HepG2 (cell line): Measurements from ENCODE around the gene GALNT9. TPM values are rescaled to one million over a fixed set of nuclear protein-coding genes. Genes with fewer than 3 reads are reported as not detected.

Experiments
- ATAC-seq: fragments of 200-7000 bp; cut with Tn5 transposase; 3 replicates; pipeline ENCODE4 v1.9.1; 2020; ENCODE audit warnings: mild to moderate bottlenecking, moderate library complexity
- BruUV-seq: library from RNA; stranded (reverse); fragments of 400-500 nt; replicated peaks from 2 replicates; lab custom pipeline; 2021; lab: Mats Ljungman, UMichigan
- CTCF ChIA-PET: fragments of 300-600 bp; formaldehyde crosslinking; extraction: SDS; loops from one replicate; lab custom pipeline; 2021; ENCODE audit warnings: low total read pairs, inconsistent platforms, low intra/inter-chr PET ratio; lab: Yijun Ruan, JAX
- POLR2A ChIA-PET: fragments of 350-600 bp; sonication (Branson Sonifier 250); formaldehyde crosslinking; loops from one replicate; lab custom pipeline; 2020; ENCODE audit warnings: antibody characterized with exemption, inconsistent platforms; lab: Yijun Ruan, JAX
- DNase-seq: peaks from one replicate; pipeline ENCODE4 v3.0.0-alpha.2; 2015; ENCODE audit warnings: low spot score
- FAIRE-seq: peaks from 3 replicates; lab custom pipeline; 2011; peaks lifted over from hg19 to GRCh38; lab: Jason Lieb, UNC
- H2AFZ ChIP-seq: one replicate; pipeline ENCODE4 v1.6.1; 2011; ENCODE audit warnings: low read length, inconsistent platforms
- H3K27ac ChIP-seq: fragments of 300-600 bp; 3 replicates; pipeline ENCODE4 v1.8.0; 2011; ENCODE audit warnings: mixed run types, mild to moderate bottlenecking, mixed read lengths, low read length, inconsistent platforms; ENCODE audit not compliant: insufficient read depth; ENCODE audit errors: extremely low read length
- H3K27me3 ChIP-seq, 2 experiments: fragments of 200-600 bp in 1 of 2; 2 replicates in 1 of 2; 3 replicates in 1 of 2; pipeline versions ENCODE4 v1.6.0 to v1.8.0; 2011; ENCODE audit warnings: low read length in 2 of 2, mild to moderate bottlenecking in 2 of 2, moderate library complexity in 2 of 2, inconsistent platforms in 1 of 2; ENCODE audit not compliant: insufficient read depth in 2 of 2, control insufficient read depth in 1 of 2
- H3K36me3 ChIP-seq, 2 experiments: fragments of 200-600 bp in 1 of 2; replicated peaks in 1 of 2; 2 replicates in 1 of 2; 3 replicates in 1 of 2; pipeline versions ENCODE4 v1.5.1 to v1.8.0; 2011; ENCODE audit warnings: low read length in 2 of 2, inconsistent platforms in 1 of 2; ENCODE audit not compliant: insufficient read depth in 2 of 2, control insufficient read depth in 1 of 2
- H3K4me1 ChIP-seq: 2 replicates; pipeline ENCODE4 v1.5.1; 2012; ENCODE audit warnings: low read length, inconsistent platforms; ENCODE audit not compliant: insufficient read depth
- H3K4me2 ChIP-seq: 2 replicates; pipeline ENCODE4 v1.6.0; 2011; ENCODE audit warnings: low read depth, low read length, inconsistent platforms
- H3K4me3 ChIP-seq, 3 experiments: fragments of 200-600 bp in 1 of 3; sonication (generic), shearing (Covaris generic) in 1 of 3; replicated peaks in 1 of 3; 2 replicates each; pipeline ENCODE4 v1.5.1; 2011 to 2016; ENCODE audit warnings: low read length in 3 of 3, inconsistent platforms in 2 of 3, low read depth in 2 of 3, mild to moderate bottlenecking in 2 of 3, control low read depth in 1 of 3, mixed read lengths in 1 of 3; ENCODE audit not compliant: insufficient read depth in 1 of 3
- H3K79me2 ChIP-seq: one replicate; pipeline ENCODE4 v1.6.1; 2011; ENCODE audit warnings: low read length, inconsistent platforms; ENCODE audit not compliant: insufficient read depth
- H3K9ac ChIP-seq: 2 replicates; pipeline ENCODE4 v1.6.0; 2011; ENCODE audit warnings: mild to moderate bottlenecking, low read depth, low read length, inconsistent platforms; ENCODE audit not compliant: insufficient read depth
- H3K9me3 ChIP-seq: 2 replicates; pipeline ENCODE4 v1.5.1; 2012; ENCODE audit warnings: mild to moderate bottlenecking, low read length
- H4K20me1 ChIP-seq: 2 replicates; pipeline ENCODE4 v1.6.0; 2011; ENCODE audit warnings: inconsistent platforms, mild to moderate bottlenecking, low read length, moderate library complexity; ENCODE audit not compliant: insufficient read depth
- IRF2 ChIP-seq: IDR thresholded peaks from 2 replicates; pipeline ENCODE4 v1.6.1; 2018; ENCODE audit warnings: missing genetic modification reagents, missing compliant biosample characterization
- ISL2 ChIP-seq: sonication (generic); formaldehyde crosslinking; IDR thresholded peaks from 2 replicates; pipeline ENCODE4 v1.5.0; 2020; ENCODE audit warnings: missing genetic modification reagents
- SMYD3 ChIP-seq: sonication (generic); formaldehyde crosslinking; IDR thresholded peaks from 2 replicates; pipeline ENCODE4 v1.8.1; 2023; ENCODE audit warnings: mild to moderate bottlenecking, missing genetic modification reagents
- ZFP37 ChIP-seq: sonication (generic); formaldehyde crosslinking; IDR thresholded peaks from 2 replicates; pipeline ENCODE4 v1.4.0; 2020; ENCODE audit warnings: missing genetic modification reagents, borderline replicate concordance
- ZKSCAN5 ChIP-seq: sonication (generic); formaldehyde crosslinking; IDR thresholded peaks from 2 replicates; pipeline ENCODE4 v1.5.1; 2020; ENCODE audit warnings: mild to moderate bottlenecking, missing genetic modification reagents
- ZMYM3 ChIP-seq: sonication (generic); formaldehyde crosslinking; IDR thresholded peaks from 2 replicates; pipeline ENCODE4 v1.5.1; 2020; ENCODE audit warnings: mild to moderate bottlenecking, missing genetic modification reagents
- ZNF136 ChIP-seq: sonication (generic); formaldehyde crosslinking; IDR thresholded peaks from 2 replicates; pipeline ENCODE4 v1.8.1; 2022; ENCODE audit warnings: low read depth, mild to moderate bottlenecking, moderate library complexity, missing genetic modification reagents
- ZNF496 ChIP-seq: sonication (generic); formaldehyde crosslinking; IDR thresholded peaks from 2 replicates; pipeline ENCODE4 v1.8.1; 2023; ENCODE audit warnings: mild to moderate bottlenecking, moderate library complexity, missing genetic modification reagents; ENCODE audit not compliant: insufficient replicate concordance
- ZNF572 ChIP-seq: sonication (generic); formaldehyde crosslinking; IDR thresholded peaks from 2 replicates; pipeline ENCODE4 v1.5.1; 2020; ENCODE audit warnings: mild to moderate bottlenecking, missing genetic modification reagents
- ZNF652 ChIP-seq: IDR thresholded peaks from 2 replicates; pipeline ENCODE4 v1.6.1; 2016; ENCODE audit warnings: low read depth, borderline replicate concordance
- ZNF670 ChIP-seq: sonication (generic); formaldehyde crosslinking; IDR thresholded peaks from 2 replicates; pipeline ENCODE4 v1.8.0; 2022; ENCODE audit warnings: mild to moderate bottlenecking, missing genetic modification reagents, borderline replicate concordance
- ZNF703 ChIP-seq: sonication (generic); formaldehyde crosslinking; IDR thresholded peaks from 2 replicates; pipeline ENCODE4 v1.5.1; 2020; ENCODE audit warnings: missing genetic modification reagents, mild to moderate bottlenecking, moderate library complexity, borderline replicate concordance
- WGBS: methylation state at CpG from one replicate; pipeline ENCODE4 v1.1.6; 2017; ENCODE audit warnings: low lambda C conversion rate; 5-methylcytosine and 5-hydroxymethylcytosine counted together
- in situ Hi-C: cut with HindIII; loops from 2 replicates; pipeline ENCODE4 v1.10.0; 2017; ENCODE audit warnings: low pct_unique_long_range_greater_than_20kb; ENCODE audit not compliant: extremely low pct_ligation_motif_present
- intact Hi-C: fragments of 100-400 bp; cut with micrococcal nuclease; formaldehyde crosslinking; loops from one replicate; pipeline ENCODE4 v1.10.0; 2022; ENCODE audit not compliant: unreplicated experiment
- polyA plus RNA-seq, 8 experiments: library from polyadenylated mRNA; depleted of rRNA in 3 of 8; stranded (reverse) in 7 of 8; unstranded in 1 of 8; fragments of >200 nt; fragmentation: Illumina TruSeq in 4 of 8; extraction: Trizol in 4 of 8; gene quantifications; 2 replicates each; pipeline versions ENCODE4 v1.2.1 to v1.2.3, GENCODE V29; 2011 to 2016; ENCODE audit warnings: low read depth in 4 of 8, missing spikeins in 1 of 8, mixed read lengths in 1 of 8; ENCODE audit not compliant: insufficient read depth in 1 of 8
- total RNA-seq, 5 experiments: library from RNA; depleted of rRNA; stranded (reverse); fragments of >200 nt; fragmentation: Illumina TruSeq; extraction: Trizol; gene quantifications; 2 replicates each; pipeline ENCODE4 v1.2.3, GENCODE V29; 2016; ENCODE audit warnings: low read depth in 1 of 5
- TF ChIP-seq, protein P1 (sequence below): sonication (generic); formaldehyde crosslinking; IDR thresholded peaks from 2 replicates; pipeline ENCODE4 v1.4.0; 2020; ENCODE audit warnings: missing genetic modification reagents, mild to moderate bottlenecking, borderline replicate concordance
- TF ChIP-seq, protein P2 (sequence below): sonication (generic); formaldehyde crosslinking; IDR thresholded peaks from 2 replicates; pipeline ENCODE4 v1.4.0; 2020; ENCODE audit warnings: mild to moderate bottlenecking, missing genetic modification reagents
- TF ChIP-seq, protein P3 (sequence below): sonication (generic); formaldehyde crosslinking; IDR thresholded peaks from 2 replicates; pipeline ENCODE4 v1.4.0; 2020; ENCODE audit warnings: missing genetic modification reagents, borderline replicate concordance

Gene GALNT9
- total and polyA plus RNA-seq, 2 of the 13 experiments (the other 11 are each of a cell fraction or from before 2014, with no cell fraction given), result 0.04 TPM; not detected in 1

DNA sequence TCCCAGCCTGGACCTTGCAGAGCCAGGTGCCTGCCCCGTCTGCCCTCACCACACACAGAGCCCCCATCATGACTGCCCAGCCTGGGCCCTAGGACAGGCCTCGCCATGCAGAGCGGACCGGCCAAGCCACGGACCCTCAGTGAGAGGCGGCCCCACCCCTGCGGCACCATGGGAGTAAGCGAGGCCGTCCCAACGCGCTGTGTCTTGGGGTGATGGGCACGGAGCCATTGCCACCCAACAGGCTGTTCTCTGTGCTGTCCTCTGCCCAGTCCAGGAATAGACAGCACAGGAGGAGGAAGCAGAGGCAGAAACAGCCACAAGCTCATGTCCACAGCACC lies 39.2 kb downstream of the GALNT9 start (continued):
- TF ChIP-seq ZNF652 (CRISPR knock-in tag) (no peak), ZFP37 (CRISPR knock-in tag) (no peak), ISL2 (CRISPR knock-in tag) (no peak), ZNF572 (CRISPR knock-in tag) (no peak)
- TF ChIP-seq, all 625 proteins: peak for 0

DNA sequence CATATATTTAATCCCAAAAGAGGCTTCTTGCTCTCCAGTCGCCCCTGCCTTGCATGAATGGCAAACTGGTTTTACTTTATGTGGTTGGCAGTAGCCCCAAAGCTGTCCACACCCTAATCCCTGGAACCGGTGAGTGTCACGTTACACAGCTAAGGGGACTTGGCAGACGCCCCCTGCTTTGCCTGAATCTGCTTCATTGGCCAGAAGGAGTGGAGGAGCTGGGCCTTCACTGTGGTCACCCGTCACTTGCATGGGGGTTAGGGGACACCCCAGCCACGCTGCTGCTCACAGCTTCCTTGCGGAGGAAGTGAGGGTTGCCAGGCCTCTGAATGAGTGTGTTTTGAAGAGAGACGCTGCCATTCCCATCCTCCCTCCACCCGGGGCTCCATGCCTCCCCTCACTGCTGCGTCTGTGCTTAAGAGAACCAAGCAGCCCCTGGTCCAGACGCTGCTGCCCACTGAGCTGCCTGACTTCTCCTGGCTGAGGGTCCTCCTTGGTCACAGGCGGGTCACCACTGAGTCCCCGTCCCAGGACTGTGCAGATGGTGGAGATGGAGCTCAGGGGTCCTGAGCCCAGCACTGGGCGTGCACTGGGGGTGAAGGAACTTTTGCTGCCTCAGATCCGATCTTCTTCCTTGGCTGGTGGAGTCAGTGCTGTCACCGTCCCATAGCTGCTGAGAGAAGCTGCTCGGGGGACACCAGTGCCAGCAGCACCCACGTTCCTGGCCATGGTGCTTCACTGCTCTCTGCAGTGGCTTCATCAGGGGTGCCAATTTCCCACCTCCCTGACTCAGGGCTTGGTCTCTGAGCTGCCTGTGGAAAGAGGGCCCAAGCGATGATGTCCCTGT lies 39.8 kb downstream of the GALNT9 start:
- H2AFZ ChIP-seq, result no peak overlapping the region
- H3K4me1 ChIP-seq, result no peaks in the 10 kb centered on the region
- no peaks in the 10 kb centered on the region for H3K79me2 ChIP-seq
- ATAC-seq (no peak), FAIRE-seq (no peak), DNase-seq (no peak)
- no peaks in the 10 kb centered on the region for H3K9me3 ChIP-seq
- 24% methylated on average over 11 of the region's 19 CpGs for WGBS
- no peak overlapping the region for H3K9ac ChIP-seq
- CTCF ChIA-PET, result interaction anchor here (0.7 kb wide), 1 partner anchor 27 kb away, joined by 3 read pairs; no protein-coding TSS in a partner anchor
- POLR2A ChIA-PET, result no interaction called here
- intact Hi-C loops, result no loop called here
- H3K4me2 ChIP-seq, result no peak overlapping the region
- H4K20me1 ChIP-seq, result peaks cover 3% of the 10 kb centered on the region; the same call in 1 of the 2 replicates
- no peaks in the 10 kb centered on the region for H3K36me3 ChIP-seq
- peaks cover 6 to 70% of the 10 kb centered on the region in 2 experiments for H3K27me3 ChIP-seq
- H3K27ac ChIP-seq, result no peak overlapping the region
- in situ Hi-C loops, result no loop called here
- BruUV-seq, result no TSS peak
- no peak overlapping the region for H3K4me3 ChIP-seq
- TF ChIP-seq ZNF136 (CRISPR knock-in tag), result no peak
- TF ChIP-seq, protein P1, sequence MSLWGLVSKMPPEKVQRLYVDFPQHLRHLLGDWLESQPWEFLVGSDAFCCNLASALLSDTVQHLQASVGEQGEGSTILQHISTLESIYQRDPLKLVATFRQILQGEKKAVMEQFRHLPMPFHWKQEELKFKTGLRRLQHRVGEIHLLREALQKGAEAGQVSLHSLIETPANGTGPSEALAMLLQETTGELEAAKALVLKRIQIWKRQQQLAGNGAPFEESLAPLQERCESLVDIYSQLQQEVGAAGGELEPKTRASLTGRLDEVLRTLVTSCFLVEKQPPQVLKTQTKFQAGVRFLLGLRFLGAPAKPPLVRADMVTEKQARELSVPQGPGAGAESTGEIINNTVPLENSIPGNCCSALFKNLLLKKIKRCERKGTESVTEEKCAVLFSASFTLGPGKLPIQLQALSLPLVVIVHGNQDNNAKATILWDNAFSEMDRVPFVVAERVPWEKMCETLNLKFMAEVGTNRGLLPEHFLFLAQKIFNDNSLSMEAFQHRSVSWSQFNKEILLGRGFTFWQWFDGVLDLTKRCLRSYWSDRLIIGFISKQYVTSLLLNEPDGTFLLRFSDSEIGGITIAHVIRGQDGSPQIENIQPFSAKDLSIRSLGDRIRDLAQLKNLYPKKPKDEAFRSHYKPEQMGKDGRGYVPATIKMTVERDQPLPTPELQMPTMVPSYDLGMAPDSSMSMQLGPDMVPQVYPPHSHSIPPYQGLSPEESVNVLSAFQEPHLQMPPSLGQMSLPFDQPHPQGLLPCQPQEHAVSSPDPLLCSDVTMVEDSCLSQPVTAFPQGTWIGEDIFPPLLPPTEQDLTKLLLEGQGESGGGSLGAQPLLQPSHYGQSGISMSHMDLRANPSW (CRISPR knock-in tag), result no peak
- no peak for TF ChIP-seq ZKSCAN5 (CRISPR knock-in tag)
- no peak for TF ChIP-seq ZNF703 (CRISPR knock-in tag)
- no peak for TF ChIP-seq IRF2
- no peak for TF ChIP-seq SMYD3
- TF ChIP-seq ZMYM3 (CRISPR knock-in tag), result no peak
- TF ChIP-seq, protein P2, sequence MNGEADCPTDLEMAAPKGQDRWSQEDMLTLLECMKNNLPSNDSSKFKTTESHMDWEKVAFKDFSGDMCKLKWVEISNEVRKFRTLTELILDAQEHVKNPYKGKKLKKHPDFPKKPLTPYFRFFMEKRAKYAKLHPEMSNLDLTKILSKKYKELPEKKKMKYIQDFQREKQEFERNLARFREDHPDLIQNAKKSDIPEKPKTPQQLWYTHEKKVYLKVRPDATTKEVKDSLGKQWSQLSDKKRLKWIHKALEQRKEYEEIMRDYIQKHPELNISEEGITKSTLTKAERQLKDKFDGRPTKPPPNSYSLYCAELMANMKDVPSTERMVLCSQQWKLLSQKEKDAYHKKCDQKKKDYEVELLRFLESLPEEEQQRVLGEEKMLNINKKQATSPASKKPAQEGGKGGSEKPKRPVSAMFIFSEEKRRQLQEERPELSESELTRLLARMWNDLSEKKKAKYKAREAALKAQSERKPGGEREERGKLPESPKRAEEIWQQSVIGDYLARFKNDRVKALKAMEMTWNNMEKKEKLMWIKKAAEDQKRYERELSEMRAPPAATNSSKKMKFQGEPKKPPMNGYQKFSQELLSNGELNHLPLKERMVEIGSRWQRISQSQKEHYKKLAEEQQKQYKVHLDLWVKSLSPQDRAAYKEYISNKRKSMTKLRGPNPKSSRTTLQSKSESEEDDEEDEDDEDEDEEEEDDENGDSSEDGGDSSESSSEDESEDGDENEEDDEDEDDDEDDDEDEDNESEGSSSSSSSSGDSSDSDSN (CRISPR knock-in tag), result no peak
- TF ChIP-seq ZNF496 (CRISPR knock-in tag), result no peak
- TF ChIP-seq, protein P3, sequence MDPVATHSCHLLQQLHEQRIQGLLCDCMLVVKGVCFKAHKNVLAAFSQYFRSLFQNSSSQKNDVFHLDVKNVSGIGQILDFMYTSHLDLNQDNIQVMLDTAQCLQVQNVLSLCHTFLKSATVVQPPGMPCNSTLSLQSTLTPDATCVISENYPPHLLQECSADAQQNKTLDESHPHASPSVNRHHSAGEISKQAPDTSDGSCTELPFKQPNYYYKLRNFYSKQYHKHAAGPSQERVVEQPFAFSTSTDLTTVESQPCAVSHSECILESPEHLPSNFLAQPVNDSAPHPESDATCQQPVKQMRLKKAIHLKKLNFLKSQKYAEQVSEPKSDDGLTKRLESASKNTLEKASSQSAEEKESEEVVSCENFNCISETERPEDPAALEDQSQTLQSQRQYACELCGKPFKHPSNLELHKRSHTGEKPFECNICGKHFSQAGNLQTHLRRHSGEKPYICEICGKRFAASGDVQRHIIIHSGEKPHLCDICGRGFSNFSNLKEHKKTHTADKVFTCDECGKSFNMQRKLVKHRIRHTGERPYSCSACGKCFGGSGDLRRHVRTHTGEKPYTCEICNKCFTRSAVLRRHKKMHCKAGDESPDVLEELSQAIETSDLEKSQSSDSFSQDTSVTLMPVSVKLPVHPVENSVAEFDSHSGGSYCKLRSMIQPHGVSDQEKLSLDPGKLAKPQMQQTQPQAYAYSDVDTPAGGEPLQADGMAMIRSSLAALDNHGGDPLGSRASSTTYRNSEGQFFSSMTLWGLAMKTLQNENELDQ (CRISPR knock-in tag), result no peak
- no peak for TF ChIP-seq ZNF670 (CRISPR knock-in tag)
